Uterus (tissue), 4 donors: ENCODE measurements around the gene KLHL8. TPM values are rescaled to one million over a fixed set of nuclear protein-coding genes. Genes with fewer than 3 reads are reported as not detected.
A peak's percentile ranks its signal among the peaks of the same experiment; 100 is the strongest.

ENCODE experiments used
- DNase-seq, 2 donors: peaks; one replicate each; pipeline ENCODE4 v3.0.0-alpha.2; 2019 to 2020
- H3K27ac ChIP-seq, 2 donors: fragments of 200-600 bp; sonication (generic); 1 replicate in 1 of 2; 2 replicates in 1 of 2; pipeline ENCODE4 v1.5.1; 2016 to 2018
- H3K27me3 ChIP-seq, 2 donors: fragments of 200-600 bp; sonication (generic); one replicate each; pipeline ENCODE4 v1.5.1; 2018 to 2019; ENCODE audit warnings: control low read depth in 1 of 2
- H3K36me3 ChIP-seq, 2 donors: fragments of 200-600 bp; sonication (generic); one replicate each; pipeline ENCODE4 v1.5.1; 2019; ENCODE audit warnings: control low read depth in 1 of 2
- H3K4me1 ChIP-seq, 2 donors: fragments of 200-600 bp; sonication (generic); one replicate each; pipeline ENCODE4 v1.5.1; 2018 to 2019; ENCODE audit warnings: control low read depth in 1 of 2
- H3K4me3 ChIP-seq, 2 donors: fragments of 200-600 bp; sonication (generic); 1 replicate in 1 of 2; 2 replicates in 1 of 2; pipeline ENCODE4 v1.5.1; 2018 to 2019; ENCODE audit warnings: mild to moderate bottlenecking in 1 of 2
- H3K9me3 ChIP-seq, 2 donors: fragments of 200-600 bp; sonication (generic); one replicate each; pipeline ENCODE4 v1.5.1; 2019; ENCODE audit warnings: control low read depth in 1 of 2
- CTCF ChIP-seq, 4 experiments: fragments of 200-600 bp in 2 of 4; fragments of 450-650 bp in 2 of 4; sonication (generic) in 2 of 4; IDR thresholded peaks; one replicate each; pipeline ENCODE4 v1.5.1; 2016 to 2019; ENCODE audit warnings: antibody characterized with exemption in 4 of 4, mild to moderate bottlenecking in 2 of 4, moderate library complexity in 1 of 4
- POLR2A ChIP-seq, 2 donors: fragments of 450-650 bp; IDR thresholded peaks; one replicate each; pipeline ENCODE4 v1.6.1; 2016; ENCODE audit warnings: antibody characterized with exemption in 2 of 2, mild to moderate bottlenecking in 1 of 2, moderate library complexity in 1 of 2
- intact Hi-C: fragments of 100-400 bp; cut with DNase I; formaldehyde crosslinking; loops from one replicate; pipeline ENCODE4 v1.15.1; 2023; ENCODE audit warnings: low total_unique reads
- total RNA-seq, 4 donors: library from RNA; depleted of rRNA in 3 of 4; stranded (reverse); fragments of >200 nt in 3 of 4; gene quantifications; one replicate each; pipeline versions ENCODE4 v1.1.0 to v1.2.4, GENCODE V29; 2014 to 2023
- donor health status: DM: yes; HTN: yes; CAD: no.

KLHL8 gene
- total RNA-seq, 4 donors from 2014 or later, result 10.0 to 31.8 (median 24.5) TPM

DNA sequence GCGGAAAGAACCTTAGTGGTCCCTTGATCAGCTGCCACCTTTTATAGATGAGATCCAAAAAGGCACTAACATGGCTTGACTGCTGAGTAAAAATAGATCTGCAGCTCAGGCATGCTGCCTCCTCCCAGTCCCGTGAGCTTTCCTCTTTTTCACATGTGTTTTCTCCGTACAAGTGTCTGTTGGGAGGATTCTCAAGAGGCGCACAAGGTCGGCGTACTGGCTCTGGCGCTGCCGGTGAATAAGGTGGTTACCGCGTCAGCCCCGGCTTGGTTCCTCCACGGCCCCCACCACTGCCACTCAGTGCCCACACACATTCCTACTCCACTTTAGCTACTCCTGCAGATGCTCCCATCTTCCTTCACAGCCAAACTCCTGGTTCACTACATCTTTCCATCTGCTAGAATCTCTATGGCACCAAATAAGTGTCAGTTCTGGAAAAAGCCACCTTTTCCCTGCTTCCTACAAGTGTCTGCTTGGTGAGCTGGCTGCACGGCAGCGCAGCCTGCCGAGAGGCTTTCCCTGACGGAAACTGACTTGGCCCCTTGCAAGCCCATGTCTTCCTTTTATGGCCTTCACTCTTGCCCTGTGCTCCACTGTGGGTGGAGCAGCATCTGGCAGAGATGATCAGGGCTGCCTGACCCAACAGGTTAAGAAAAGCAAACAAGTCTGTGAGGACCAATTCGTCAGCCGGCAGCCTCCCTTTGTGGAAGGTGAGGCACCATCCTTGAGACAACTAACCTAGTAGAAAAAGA lies 99.8 kb downstream of the KLHL8 start:
- Histone ChIP-seq H3K4me3 (peak overlapping the region; percentile 9 to 24), H3K27me3 (no peaks in the 10 kb centered on the region), H3K9me3 (no peaks in the 10 kb centered on the region), H3K36me3 (no peaks in the 10 kb centered on the region), H3K27ac (peak overlapping the region; percentile 82 to 90), H3K4me1 (peaks cover 4 to 9% of the 10 kb centered on the region in 2 donors)
- DNase-seq, result peak; percentile 69 to 80
- intact Hi-C loops, result no loop called here
- TF ChIP-seq POLR2A (IDR thresholded peaks at IDR 0.05) (no peak), CTCF (IDR thresholded peaks at IDR 0.05) (peak in 1 of 4 experiments; percentile 13)

- H3K27me3 ChIP-seq, result no peaks in the 10 kb centered on the region
- intact Hi-C loops, result no loop called here
- H3K4me1 ChIP-seq, result peaks cover 4 to 5% of the 10 kb centered on the region in 2 donors
- no peak for DNase-seq
- H3K4me3 ChIP-seq, result peak overlapping the region; percentile 9 to 24
- no peak for TF ChIP-seq POLR2A (IDR thresholded peaks at IDR 0.05)
- H3K27ac ChIP-seq, result peak overlapping the region; percentile 82 to 90
- no peaks in the 10 kb centered on the region for H3K9me3 ChIP-seq
- H3K36me3 ChIP-seq, result no peaks in the 10 kb centered on the region
These were observed 100.4 kb downstream of the KLHL8 start for GRCh38 chr4:87120010-87120409.

- intact Hi-C loops, result no loop called here
- H3K27ac ChIP-seq, result peak overlapping the region; percentile 82 to 90
- no peak for DNase-seq
- H3K27me3 ChIP-seq, result no peaks in the 10 kb centered on the region
- H3K9me3 ChIP-seq, result no peaks in the 10 kb centered on the region
- peaks cover 3 to 4% of the 10 kb centered on the region in 2 donors for H3K4me1 ChIP-seq
- TF ChIP-seq CTCF (IDR thresholded peaks at IDR 0.05) (no peak), POLR2A (IDR thresholded peaks at IDR 0.05) (no peak)
- H3K36me3 ChIP-seq, result no peaks in the 10 kb centered on the region
- no peak overlapping the region for H3K4me3 ChIP-seq
These were observed 101.6 kb downstream of the KLHL8 start for GRCh38 chr4:87118826-87119225.

GRCh38 chr4:87118421-87118820 lies 102.0 kb downstream of the KLHL8 start:
- intact Hi-C loops, result no loop called here
- Histone ChIP-seq H3K36me3 (no peaks in the 10 kb centered on the region), H3K4me1 (peaks cover 3 to 4% of the 10 kb centered on the region in 2 donors), H3K9me3 (no peaks in the 10 kb centered on the region), H3K27ac (peak overlapping the region; percentile 82 to 90), H3K4me3 (no peak overlapping the region), H3K27me3 (no peaks in the 10 kb centered on the region)
- DNase-seq, result no peak
- TF ChIP-seq CTCF (IDR thresholded peaks at IDR 0.05) (no peak), POLR2A (IDR thresholded peaks at IDR 0.05) (no peak)

- Histone ChIP-seq H3K27ac (peak overlapping the region in 1 of 2 donors; percentile 33), H3K4me3 (no peak overlapping the region), H3K9me3 (no peaks in the 10 kb centered on the region), H3K4me1 (peaks cover 3 to 4% of the 10 kb centered on the region in 2 donors), H3K36me3 (no peaks in the 10 kb centered on the region), H3K27me3 (no peaks in the 10 kb centered on the region)
- DNase-seq, result no peak
- TF ChIP-seq POLR2A (IDR thresholded peaks at IDR 0.05) (no peak), CTCF (IDR thresholded peaks at IDR 0.05) (no peak)
- intact Hi-C loops, result no loop called here
These were observed 102.7 kb downstream of the KLHL8 start for GRCh38 chr4:87117732-87118075.
